GM12878 (cell line): ENCODE results near the gene CCDC138. TPM values are rescaled to one million over a fixed set of nuclear protein-coding genes. Genes with fewer than 3 reads are reported as not detected.
A peak's percentile ranks its signal among the peaks of the same experiment; 100 is the strongest.

Experiments
- ATAC-seq: fragments of 200-7000 bp; cut with Tn5 transposase; 3 replicates; pipeline ENCODE4 v1.9.1; 2020; ENCODE audit warnings: mild to moderate bottlenecking, moderate library complexity
- BruUV-seq: library from RNA; stranded (reverse); fragments of 400-500 nt; replicated peaks from 2 replicates; lab custom pipeline; 2021; lab: Mats Ljungman, UMichigan
- CTCF ChIA-PET: fragments of 300-600 bp; sonication (Branson Sonifier 250); formaldehyde crosslinking; extraction: SDS; loops from one replicate; lab custom pipeline; 2021; ENCODE audit warnings: inconsistent platforms; lab: Yijun Ruan, JAX
- POLR2A ChIA-PET: fragments of 350-600 bp; formaldehyde crosslinking; extraction: SDS; loops from one replicate; lab custom pipeline; 2021; ENCODE audit warnings: inconsistent platforms; lab: Charles Lee
- RAD21 ChIA-PET: fragments of 300-600 bp; sonication (Branson Sonifier 250); formaldehyde crosslinking; loops from one replicate; lab custom pipeline; 2023; ENCODE audit warnings: antibody characterized with exemption; ENCODE audit not compliant: unreplicated experiment; lab: Charles Lee
- SMC1A ChIA-PET: fragments of 300-600 bp; sonication (Branson Sonifier 250); formaldehyde crosslinking; loops from one replicate; lab custom pipeline; 2023; ENCODE audit not compliant: unreplicated experiment, uncharacterized antibody; lab: Charles Lee
- DNase-seq: peaks from one replicate; pipeline ENCODE4 v3.0.0-alpha.2; 2011; ENCODE audit warnings: low read depth, low spot score
- FAIRE-seq: peaks from 3 replicates; lab custom pipeline; 2011; peaks lifted over from hg19 to GRCh38; lab: Jason Lieb, UNC
- H2AFZ ChIP-seq: 2 replicates; pipeline ENCODE4 v1.6.0; 2011; ENCODE audit warnings: low read depth, low read length, control low read depth; ENCODE audit not compliant: control insufficient read depth
- H3K27ac ChIP-seq: 2 replicates; pipeline ENCODE4 v1.5.1; 2011; ENCODE audit warnings: control low read depth; ENCODE audit not compliant: control insufficient read depth, insufficient read depth
- H3K27me3 ChIP-seq, 2 experiments: replicated peaks in 1 of 2; 2 replicates each; pipeline versions ENCODE4 v1.6.0 to v1.6.1; 2011; ENCODE audit warnings: low read length in 1 of 2; ENCODE audit not compliant: control insufficient read depth in 2 of 2, insufficient read depth in 2 of 2
- H3K36me3 ChIP-seq, 2 experiments: 2 replicates each; pipeline ENCODE4 v1.5.1; 2011; ENCODE audit warnings: low read length in 1 of 2; ENCODE audit not compliant: control insufficient read depth in 2 of 2, insufficient read depth in 2 of 2
- H3K4me1 ChIP-seq: 2 replicates; pipeline ENCODE4 v1.6.1; 2011; ENCODE audit warnings: mild to moderate bottlenecking, low read length, moderate library complexity, mixed read lengths; ENCODE audit not compliant: control insufficient read depth, insufficient read depth
- H3K4me2 ChIP-seq: 2 replicates; pipeline ENCODE4 v1.6.0; 2011; ENCODE audit warnings: control low read depth; ENCODE audit not compliant: control insufficient read depth, insufficient read depth
- H3K4me3 ChIP-seq: fragments of 200-600 bp; sonication (generic); 2 replicates; pipeline ENCODE4 v1.5.1; 2016
- H3K79me2 ChIP-seq: 2 replicates; pipeline ENCODE4 v1.6.0; 2011; ENCODE audit warnings: low read length; ENCODE audit not compliant: control insufficient read depth, insufficient read depth
- H3K9ac ChIP-seq: 2 replicates; pipeline ENCODE4 v1.8.0; 2011; ENCODE audit warnings: low read length, control low read depth, mixed read lengths; ENCODE audit not compliant: control insufficient read depth, insufficient read depth
- H3K9me3 ChIP-seq: replicated peaks from 3 replicates; pipeline ENCODE4 v1.5.1; 2011; ENCODE audit warnings: mild to moderate bottlenecking, low read length; ENCODE audit not compliant: control insufficient read depth, insufficient read depth
- H4K20me1 ChIP-seq: 2 replicates; pipeline ENCODE4 v1.6.0; 2011; ENCODE audit not compliant: control insufficient read depth, insufficient read depth
- EP300 ChIP-seq, 2 experiments: fragments of 150-350 bp in 1 of 2; IDR thresholded peaks; 2 replicates each; pipeline ENCODE4 v1.6.1; 2011 to 2012; ENCODE audit warnings: low read depth in 2 of 2, low read length in 2 of 2, borderline replicate concordance in 1 of 2, improper control_type of control experiment in 1 of 2, inconsistent platforms in 1 of 2; ENCODE audit not compliant: control insufficient read depth in 1 of 2
- JUNB ChIP-seq: IDR thresholded peaks from 2 replicates; pipeline ENCODE4 v1.6.1; 2016; ENCODE audit warnings: antibody characterized with exemption, mild to moderate bottlenecking
- MEF2A ChIP-seq: IDR thresholded peaks from 2 replicates; pipeline ENCODE4 v1.6.1; 2011; ENCODE audit warnings: low read depth, mild to moderate bottlenecking, low read length, moderate library complexity; ENCODE audit not compliant: insufficient read depth
- NFIC ChIP-seq: IDR thresholded peaks from 2 replicates; pipeline ENCODE4 v1.6.1; 2012; ENCODE audit warnings: low read depth, mild to moderate bottlenecking, inconsistent platforms, low read length, moderate library complexity
- WRNIP1 ChIP-seq: IDR thresholded peaks from 2 replicates; pipeline ENCODE4 v1.6.1; 2011; ENCODE audit warnings: low read depth, low read length, improper control_type of control experiment, borderline replicate concordance
- ZNF24 ChIP-seq: fragments of 450-650 bp; IDR thresholded peaks from 2 replicates; pipeline ENCODE4 v1.6.1; 2017; ENCODE audit warnings: antibody characterized with exemption, mild to moderate bottlenecking
- whole genome bisulfite sequencing: methylation state at CpG from one replicate; pipeline ENCODE4 v1.1.6; 2016; ENCODE audit warnings: low lambda C conversion rate; ENCODE audit not compliant: insufficient replicate concordance, insufficient coverage; ENCODE audit errors: missing lambda C conversion rate; 5-methylcytosine and 5-hydroxymethylcytosine counted together
- in situ Hi-C: fragments of 300-500 bp; cut with MboI; formaldehyde crosslinking; loops from 9 replicates; pipeline ENCODE4 v1.14.3; 2018; ENCODE audit warnings: mixed read lengths
- intact Hi-C: fragments of 100-400 bp; cut with micrococcal nuclease; formaldehyde crosslinking; loops from one replicate; pipeline ENCODE4 v1.14.2; 2022; ENCODE audit not compliant: unreplicated experiment
- polyA plus RNA-seq, 11 experiments: library from polyadenylated mRNA; depleted of rRNA in 4 of 11; unstranded in 6 of 11; stranded (reverse) in 5 of 11; fragments of >200 nt; fragmentation: Nextera tagmentation in 4 of 11; fragmentation: Illumina TruSeq in 1 of 11; extraction: Ambion mirVana in 4 of 11; extraction: Trizol in 1 of 11; gene quantifications; 1 replicate in 1 of 11; 2 replicates in 10 of 11; pipeline versions ENCODE4 v1.2.1 to v1.2.3, GENCODE V29; 2011 to 2016; ENCODE audit warnings: inconsistent platforms in 2 of 11, missing spikeins in 2 of 11, low read depth in 1 of 11
- total RNA-seq, 4 experiments: library from RNA; depleted of rRNA in 3 of 4; stranded (reverse); fragments of >200 nt in 3 of 4; fragmentation: Illumina TruSeq in 1 of 4; extraction: Trizol in 1 of 4; gene quantifications; 2 replicates each; pipeline versions ENCODE4 v1.2.1 to v1.2.3, GENCODE V29; 2013 to 2021
- TF ChIP-seq, protein P1 (sequence below): IDR thresholded peaks from 2 replicates; pipeline ENCODE4 v1.6.1; 2012; ENCODE audit warnings: low read length, inconsistent platforms
- TF ChIP-seq, protein P2 (sequence below): fragments of 450-650 bp; IDR thresholded peaks from 2 replicates; pipeline ENCODE4 v1.6.1; 2017; ENCODE audit warnings: low read depth, mild to moderate bottlenecking, moderate library complexity
- TF ChIP-seq, protein P3 (sequence below): fragments of 450-650 bp; IDR thresholded peaks from 2 replicates; pipeline ENCODE4 v1.6.1; 2018; ENCODE audit warnings: borderline replicate concordance, mild to moderate bottlenecking; ENCODE audit not compliant: partially characterized antibody

The CCDC138 gene
- total and polyA plus RNA-seq, 10 of the 15 experiments (the other 5 are each of a cell fraction or from before 2014, with no cell fraction given) = 7.9 to 19.4 (median 13.0) TPM

DNA sequence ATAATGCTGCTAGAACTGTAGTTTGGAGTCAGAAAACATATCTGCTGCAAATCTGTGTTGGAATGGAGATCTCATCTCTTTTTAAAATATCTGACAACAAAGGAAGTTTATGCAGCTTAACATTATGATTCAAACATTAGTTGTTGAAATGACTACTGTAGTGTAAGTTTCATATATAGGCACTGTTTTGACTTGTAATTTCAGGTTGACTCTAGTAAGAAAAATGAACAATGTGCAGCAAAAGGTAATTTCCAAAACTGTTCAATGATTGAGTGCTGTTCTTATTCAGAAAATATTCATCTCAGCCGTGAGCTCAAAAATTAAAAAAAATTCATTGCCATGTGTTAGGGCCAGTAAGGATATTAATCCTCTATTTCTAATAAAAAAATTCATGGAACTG, 48.5 kb downstream of the CCDC138 start:
- Histone ChIP-seq H3K4me1 (no peaks in the 10 kb centered on the region; the same call in none of the 2 replicates), H3K36me3 (no peaks in the 10 kb centered on the region), H3K27ac (no peak overlapping the region), H3K4me3 (no peak overlapping the region), H3K9me3 (no peaks in the 10 kb centered on the region; the same call in 2 of the 3 replicates), H4K20me1 (no peaks in the 10 kb centered on the region), H3K79me2 (no peaks in the 10 kb centered on the region), H3K9ac (no peak overlapping the region), H3K4me2 (no peak overlapping the region), H2AFZ (no peak overlapping the region), H3K27me3 (no peaks in the 10 kb centered on the region)
- peak; percentile 84 for ATAC-seq
- intact Hi-C loops = no loop called here
- FAIRE-seq = no peak
- in situ Hi-C loops = no loop called here
- TF ChIP-seq, protein P1, sequence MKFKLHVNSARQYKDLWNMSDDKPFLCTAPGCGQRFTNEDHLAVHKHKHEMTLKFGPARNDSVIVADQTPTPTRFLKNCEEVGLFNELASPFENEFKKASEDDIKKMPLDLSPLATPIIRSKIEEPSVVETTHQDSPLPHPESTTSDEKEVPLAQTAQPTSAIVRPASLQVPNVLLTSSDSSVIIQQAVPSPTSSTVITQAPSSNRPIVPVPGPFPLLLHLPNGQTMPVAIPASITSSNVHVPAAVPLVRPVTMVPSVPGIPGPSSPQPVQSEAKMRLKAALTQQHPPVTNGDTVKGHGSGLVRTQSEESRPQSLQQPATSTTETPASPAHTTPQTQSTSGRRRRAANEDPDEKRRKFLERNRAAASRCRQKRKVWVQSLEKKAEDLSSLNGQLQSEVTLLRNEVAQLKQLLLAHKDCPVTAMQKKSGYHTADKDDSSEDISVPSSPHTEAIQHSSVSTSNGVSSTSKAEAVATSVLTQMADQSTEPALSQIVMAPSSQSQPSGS = peak; percentile 53
- TF ChIP-seq WRNIP1 (no peak), MEF2A (0 out of 2 replicates have a peak, but pooled peaks have one; percentile 6), NFIC (peak; percentile 65; the same call in 1 of the 2 replicates), ZNF24 (no peak), JUNB (peak; percentile 91), EP300 (IDR thresholded peaks at IDR 0.05; ENCODE audit: borderline replicate concordance in 1 of 2, control insufficient read depth in 1 of 2, low read depth in 2 of 2, low read length in 2 of 2) (peak; percentile 44; a peak in 1 of 4 replicates)
- TF ChIP-seq, protein P2, sequence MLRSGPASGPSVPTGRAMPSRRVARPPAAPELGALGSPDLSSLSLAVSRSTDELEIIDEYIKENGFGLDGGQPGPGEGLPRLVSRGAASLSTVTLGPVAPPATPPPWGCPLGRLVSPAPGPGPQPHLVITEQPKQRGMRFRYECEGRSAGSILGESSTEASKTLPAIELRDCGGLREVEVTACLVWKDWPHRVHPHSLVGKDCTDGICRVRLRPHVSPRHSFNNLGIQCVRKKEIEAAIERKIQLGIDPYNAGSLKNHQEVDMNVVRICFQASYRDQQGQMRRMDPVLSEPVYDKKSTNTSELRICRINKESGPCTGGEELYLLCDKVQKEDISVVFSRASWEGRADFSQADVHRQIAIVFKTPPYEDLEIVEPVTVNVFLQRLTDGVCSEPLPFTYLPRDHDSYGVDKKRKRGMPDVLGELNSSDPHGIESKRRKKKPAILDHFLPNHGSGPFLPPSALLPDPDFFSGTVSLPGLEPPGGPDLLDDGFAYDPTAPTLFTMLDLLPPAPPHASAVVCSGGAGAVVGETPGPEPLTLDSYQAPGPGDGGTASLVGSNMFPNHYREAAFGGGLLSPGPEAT = peak; percentile 62
- TF ChIP-seq, protein P3, sequence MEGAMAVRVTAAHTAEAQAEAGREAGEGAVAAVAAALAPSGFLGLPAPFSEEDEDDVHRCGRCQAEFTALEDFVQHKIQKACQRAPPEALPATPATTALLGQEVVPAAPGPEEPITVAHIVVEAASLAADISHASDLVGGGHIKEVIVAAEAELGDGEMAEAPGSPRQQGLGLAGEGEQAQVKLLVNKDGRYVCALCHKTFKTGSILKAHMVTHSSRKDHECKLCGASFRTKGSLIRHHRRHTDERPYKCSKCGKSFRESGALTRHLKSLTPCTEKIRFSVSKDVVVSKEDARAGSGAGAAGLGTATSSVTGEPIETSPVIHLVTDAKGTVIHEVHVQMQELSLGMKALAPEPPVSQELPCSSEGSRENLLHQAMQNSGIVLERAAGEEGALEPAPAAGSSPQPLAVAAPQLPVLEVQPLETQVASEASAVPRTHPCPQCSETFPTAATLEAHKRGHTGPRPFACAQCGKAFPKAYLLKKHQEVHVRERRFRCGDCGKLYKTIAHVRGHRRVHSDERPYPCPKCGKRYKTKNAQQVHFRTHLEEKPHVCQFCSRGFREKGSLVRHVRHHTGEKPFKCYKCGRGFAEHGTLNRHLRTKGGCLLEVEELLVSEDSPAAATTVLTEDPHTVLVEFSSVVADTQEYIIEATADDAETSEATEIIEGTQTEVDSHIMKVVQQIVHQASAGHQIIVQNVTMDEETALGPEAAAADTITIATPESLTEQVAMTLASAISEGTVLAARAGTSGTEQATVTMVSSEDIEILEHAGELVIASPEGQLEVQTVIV = no peak
- RAD21 ChIA-PET = interaction anchor here (1.1 to 1.2 kb wide), 2 partner anchors 19 to 59 kb away, joined by 3 read pairs; no protein-coding TSS in a partner anchor
- BruUV-seq = no TSS peak
- POLR2A ChIA-PET = interaction anchor here (0.6 kb wide), 1 partner anchor 112 kb away, joined by 3 read pairs; no protein-coding TSS in a partner anchor
- CTCF ChIA-PET = interaction anchor here (0.8 kb wide), 1 partner anchor 11 kb away, joined by 3 read pairs; no protein-coding TSS in a partner anchor
- 0% methylated on average over 1 of the region's 1 CpG for WGBS
- SMC1A ChIA-PET = interaction anchor here (0.7 to 1.7 kb wide), 4 partner anchors 12 to 239 kb away, joined by 3 to 4 read pairs (median 3); no protein-coding TSS in a partner anchor
- DNase-seq = no peak
